Measurements from ENCODE around the gene CRYBG1. TPM values are rescaled to one million over a fixed set of nuclear protein-coding genes. Genes with fewer than 3 reads are reported as not detected.
A peak's percentile ranks its signal among the peaks of the same experiment; 100 is the strongest.

Gene CRYBG1
- total RNA-seq, 2 experiments from 2014 or later: 20.8 to 21.1 TPM

DNA sequence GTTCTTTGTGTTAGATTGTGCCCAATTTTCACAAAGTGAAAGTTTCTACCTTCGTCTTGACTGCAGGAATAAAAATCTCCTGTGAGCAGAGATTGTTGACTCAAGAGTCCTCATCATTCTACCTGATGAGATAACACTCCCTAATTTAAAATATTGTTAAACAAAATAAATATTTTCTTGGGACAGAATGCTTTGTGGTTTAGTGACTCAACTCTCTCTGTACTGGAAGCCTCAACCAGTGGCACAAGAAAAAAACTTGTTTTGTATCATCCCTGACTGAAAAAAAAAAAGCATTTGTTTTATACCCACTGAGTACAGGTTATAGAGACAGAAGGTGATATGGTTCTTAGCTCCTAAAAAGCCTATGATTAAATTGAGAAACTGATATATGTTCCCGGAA, 78.9 kb downstream of the CRYBG1 start:
- Mint-ChIP-seq H3K4me1 (ENCODE audit: low read depth) (no peaks in the 10 kb centered on the region), H3K27me3 (peaks cover 20% of the 10 kb centered on the region), H3K36me3 (ENCODE audit: low read depth) (no peaks in the 10 kb centered on the region), H3K4me3 (no peak overlapping the region), H3K27ac (no peak overlapping the region), H3K9me3 (no peaks in the 10 kb centered on the region)
- ChIA-PET POLR2A (no interaction called here), CTCF (interaction anchor here (2.1 to 11.7 kb wide), 3 partner anchors 100 to 125 kb away, joined by 11 to 423 read pairs (median 57); no protein-coding TSS in a partner anchor)
- intact Hi-C loops (cut with micrococcal nuclease): no loop called here
- no peak for TF ChIP-seq CTCF (IDR thresholded peaks at IDR 0.05)
- ATAC-seq: no peak
- no peak for DNase-seq

DNA sequence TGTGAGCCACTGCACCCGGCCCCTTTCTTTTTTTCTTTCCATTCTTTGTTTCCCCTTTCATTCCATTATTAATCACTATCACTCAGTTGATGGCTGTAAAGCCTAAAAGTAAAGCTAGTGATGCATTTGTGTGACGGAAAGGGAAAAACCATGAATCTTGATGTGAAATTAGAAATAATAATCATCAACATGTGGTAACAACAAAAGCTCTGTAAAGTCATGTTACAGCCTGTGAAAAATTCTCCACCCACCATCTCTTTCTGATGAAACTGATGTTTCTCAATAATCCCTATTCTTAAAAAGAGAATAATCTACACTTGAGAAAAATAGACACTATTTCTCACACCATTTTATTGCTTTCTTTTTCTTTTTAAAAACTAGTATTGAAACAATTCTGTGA, 80.0 kb downstream of the CRYBG1 start:
- intact Hi-C loops (cut with micrococcal nuclease): no loop called here
- Mint-ChIP-seq H3K4me3 (no peak overlapping the region), H3K9me3 (no peaks in the 10 kb centered on the region), H3K27ac (no peak overlapping the region), H3K27me3 (peaks cover 22% of the 10 kb centered on the region), H3K4me1 (ENCODE audit: low read depth) (no peaks in the 10 kb centered on the region), H3K36me3 (ENCODE audit: low read depth) (no peaks in the 10 kb centered on the region)
- ChIA-PET CTCF (interaction anchor here (1.5 to 11.7 kb wide), 6 partner anchors 8 to 539 kb away, joined by 4 to 423 read pairs (median 11); partner anchors contain the start of gene CRYBG1), POLR2A (interaction anchor here (0.7 to 1.0 kb wide), 2 partner anchors 44 to 72 kb away, joined by 3 to 4 read pairs; no protein-coding TSS in a partner anchor)
- ATAC-seq (no peak), DNase-seq (no peak)
- TF ChIP-seq CTCF (IDR thresholded peaks at IDR 0.05): no peak

DNA sequence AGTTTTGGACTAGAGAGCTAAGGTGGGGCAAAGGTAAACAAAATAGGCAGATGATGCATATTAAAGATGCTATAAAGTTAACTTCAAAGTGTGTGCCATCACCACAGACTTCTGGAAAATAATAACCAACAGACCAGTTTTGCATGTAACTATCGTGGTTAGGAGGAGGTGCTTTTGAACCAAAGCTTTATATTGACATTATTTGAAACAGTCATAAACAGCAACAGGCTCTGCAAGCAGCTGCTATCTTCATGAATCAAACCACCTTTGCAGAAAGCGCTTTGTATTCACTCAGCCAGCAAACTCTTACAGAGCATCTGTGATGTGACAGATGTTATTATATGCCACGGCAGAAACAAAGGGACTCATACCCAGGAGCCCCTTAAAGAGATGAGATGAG, 81.9 kb downstream of the CRYBG1 start:
- Mint-ChIP-seq H3K4me3 (no peak overlapping the region), H3K9me3 (no peaks in the 10 kb centered on the region), H3K4me1 (ENCODE audit: low read depth) (no peaks in the 10 kb centered on the region), H3K27me3 (peaks cover 22% of the 10 kb centered on the region), H3K27ac (no peak overlapping the region), H3K36me3 (ENCODE audit: low read depth) (no peaks in the 10 kb centered on the region)
- ATAC-seq (no peak), DNase-seq (no peak)
- no peak for TF ChIP-seq CTCF (IDR thresholded peaks at IDR 0.05)
- intact Hi-C loops (cut with micrococcal nuclease): no loop called here
- CTCF ChIA-PET: interaction anchor here (1.0 to 11.7 kb wide), 10 partner anchors 9 to 555 kb away, joined by 3 to 423 read pairs (median 10); partner anchors contain the start of gene CRYBG1
- POLR2A ChIA-PET: no interaction called here

DNA sequence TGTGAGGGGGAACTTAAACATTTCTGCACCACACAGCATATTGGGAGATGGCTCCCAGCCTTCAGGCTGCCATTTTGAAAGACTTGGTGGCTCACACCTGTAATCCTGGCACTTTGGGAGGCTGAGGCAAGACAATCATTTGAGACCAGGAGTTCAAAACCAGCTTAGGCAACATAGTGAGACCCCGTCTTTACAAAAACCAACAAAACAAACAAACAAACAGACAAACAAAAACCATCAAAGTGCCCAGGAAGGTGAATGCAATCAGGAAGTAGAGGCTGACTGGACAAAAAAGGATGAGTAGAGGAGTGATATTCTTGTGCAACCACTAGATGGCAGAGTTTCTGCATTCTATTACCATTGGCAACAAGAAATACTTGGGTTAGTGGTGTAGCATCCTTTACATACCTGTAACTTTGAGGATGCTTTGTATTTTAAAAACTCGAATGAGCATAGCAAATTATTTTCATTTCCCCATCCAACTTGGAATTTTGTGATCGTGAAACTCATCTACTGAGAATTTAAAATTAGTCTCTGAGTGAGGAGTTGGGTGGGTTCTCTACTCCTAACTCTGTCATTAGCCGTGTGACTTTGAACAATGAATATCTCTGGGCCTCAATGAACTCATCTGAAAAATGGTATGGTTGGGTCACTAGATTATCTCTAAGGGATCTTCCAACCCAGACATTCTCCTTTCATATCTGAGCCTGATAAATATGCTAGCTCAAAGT, 84.4 kb downstream of the CRYBG1 start:
- no peaks in the 10 kb centered on the region for H3K36me3 Mint-ChIP-seq (ENCODE audit: low read depth)
- peaks cover 12% of the 10 kb centered on the region for H3K4me1 Mint-ChIP-seq (ENCODE audit: low read depth)
- DNase-seq: peak; percentile 17
- no peak overlapping the region for H3K27ac Mint-ChIP-seq
- intact Hi-C loops (cut with micrococcal nuclease): loop anchor here (2.0 to 5.0 kb wide), 3 partner anchors 62 to 122 kb away; no protein-coding TSS in a partner anchor
- no peaks in the 10 kb centered on the region for H3K9me3 Mint-ChIP-seq
- peak; percentile 81 for TF ChIP-seq CTCF (IDR thresholded peaks at IDR 0.05)
- H3K27me3 Mint-ChIP-seq: peaks cover 18% of the 10 kb centered on the region
- no peak overlapping the region for H3K4me3 Mint-ChIP-seq
- POLR2A ChIA-PET: interaction anchor here (1.0 kb wide), 1 partner anchor 60 kb away, joined by 3 read pairs; no protein-coding TSS in a partner anchor
- ATAC-seq: peak; percentile 81
- CTCF ChIA-PET: interaction anchor here (0.7 to 11.7 kb wide), 42 partner anchors 8 to 553 kb away, joined by 3 to 423 read pairs (median 4); no protein-coding TSS in a partner anchor

GRCh38 chr6:106445508-106445878, 85.0 kb downstream of the CRYBG1 start:
- no peak for TF ChIP-seq CTCF (IDR thresholded peaks at IDR 0.05)
- H3K4me3 Mint-ChIP-seq: no peak overlapping the region
- ATAC-seq (no peak), DNase-seq (no peak)
- no peaks in the 10 kb centered on the region for H3K9me3 Mint-ChIP-seq
- ChIA-PET CTCF (interaction anchor here (0.6 to 11.7 kb wide), 40 partner anchors 11 to 552 kb away, joined by 3 to 423 read pairs (median 4); no protein-coding TSS in a partner anchor), POLR2A (interaction anchor here (1.0 kb wide), 1 partner anchor 60 kb away, joined by 3 read pairs; no protein-coding TSS in a partner anchor)
- intact Hi-C loops (cut with micrococcal nuclease): loop anchor here (2.0 to 5.0 kb wide), 3 partner anchors 62 to 121 kb away; no protein-coding TSS in a partner anchor
- no peaks in the 10 kb centered on the region for H3K36me3 Mint-ChIP-seq (ENCODE audit: low read depth)
- peaks cover 14% of the 10 kb centered on the region for H3K27me3 Mint-ChIP-seq
- H3K4me1 Mint-ChIP-seq (ENCODE audit: low read depth): peaks cover 12% of the 10 kb centered on the region
- no peak overlapping the region for H3K27ac Mint-ChIP-seq

Data from activated CD8-positive, alpha-beta T cell treated with anti-CD3 and anti-CD28 coated beads for 36 hours (primary cell).